HS-27A (cell line): ENCODE measurements around the gene TMEM214.

ENCODE experiments used
- DNase-seq: peaks from one replicate; pipeline ENCODE4 v3.0.0-alpha.2; 2012; ENCODE audit warnings: low read depth, missing footprints

TMEM214 gene

GRCh38 chr2:27010139-27010538 lies 22.6 kb upstream of the TMEM214 start:
- DNase-seq, result no peak

GRCh38 chr2:27013738-27014137 lies 19.0 kb upstream of the TMEM214 start:
- no peak for DNase-seq

GRCh38 chr2:27014771-27015433 lies 17.9 kb upstream of the TMEM214 start:
- DNase-seq, result no peak

GRCh38 chr2:27016801-27017325 lies 15.9 kb upstream of the TMEM214 start:
- DNase-seq, result no peak

- no peak for DNase-seq
These were observed 14.6 kb upstream of the TMEM214 start for GRCh38 chr2:27018142-27018541.

GRCh38 chr2:27019459-27019858 lies 13.3 kb upstream of the TMEM214 start:
- DNase-seq, result no peak

- DNase-seq, result no peak
These were observed 12.6 kb upstream of the TMEM214 start for GRCh38 chr2:27019931-27020855.

GRCh38 chr2:27021253-27022049 lies 11.3 kb upstream of the TMEM214 start:
- no peak for DNase-seq

GRCh38 chr2:27023740-27024139 lies 9.0 kb upstream of the TMEM214 start:
- no peak for DNase-seq

- DNase-seq, result no peak
These were observed 8.6 kb upstream of the TMEM214 start for GRCh38 chr2:27024188-27024587.

- DNase-seq, result no peak
These were observed 8.0 kb upstream of the TMEM214 start for GRCh38 chr2:27024812-27025211.

- no peak for DNase-seq
These were observed 7.4 kb upstream of the TMEM214 start for GRCh38 chr2:27025281-27025800.

- DNase-seq, result no peak
These were observed 6.6 kb upstream of the TMEM214 start for GRCh38 chr2:27025861-27026851.

GRCh38 chr2:27027211-27027651 lies 5.5 kb upstream of the TMEM214 start:
- DNase-seq, result no peak

GRCh38 chr2:27029051-27029450 lies 3.7 kb upstream of the TMEM214 start:
- DNase-seq, result no peak

GRCh38 chr2:27033253-27033852 lies 588 bp downstream of the TMEM214 start:
- no peak for DNase-seq

- DNase-seq, result no peak
These were observed 5.2 kb downstream of the TMEM214 start for GRCh38 chr2:27038012-27038411.

GRCh38 chr2:27038631-27039339 lies 6.0 kb downstream of the TMEM214 start:
- DNase-seq, result no peak

- DNase-seq, result no peak
These were observed 6.7 kb downstream of the TMEM214 start for GRCh38 chr2:27039426-27039825.

- DNase-seq, result no peak
These were observed 7.1 kb downstream of the TMEM214 start for GRCh38 chr2:27039871-27040270.
